Measurements from ENCODE around the gene TMEM72. TPM values are rescaled to one million over a fixed set of nuclear protein-coding genes. Genes with fewer than 3 reads are reported as not detected.

TMEM72 gene
- total RNA-seq, 4 donors from 2014 or later = not detected

DNA sequence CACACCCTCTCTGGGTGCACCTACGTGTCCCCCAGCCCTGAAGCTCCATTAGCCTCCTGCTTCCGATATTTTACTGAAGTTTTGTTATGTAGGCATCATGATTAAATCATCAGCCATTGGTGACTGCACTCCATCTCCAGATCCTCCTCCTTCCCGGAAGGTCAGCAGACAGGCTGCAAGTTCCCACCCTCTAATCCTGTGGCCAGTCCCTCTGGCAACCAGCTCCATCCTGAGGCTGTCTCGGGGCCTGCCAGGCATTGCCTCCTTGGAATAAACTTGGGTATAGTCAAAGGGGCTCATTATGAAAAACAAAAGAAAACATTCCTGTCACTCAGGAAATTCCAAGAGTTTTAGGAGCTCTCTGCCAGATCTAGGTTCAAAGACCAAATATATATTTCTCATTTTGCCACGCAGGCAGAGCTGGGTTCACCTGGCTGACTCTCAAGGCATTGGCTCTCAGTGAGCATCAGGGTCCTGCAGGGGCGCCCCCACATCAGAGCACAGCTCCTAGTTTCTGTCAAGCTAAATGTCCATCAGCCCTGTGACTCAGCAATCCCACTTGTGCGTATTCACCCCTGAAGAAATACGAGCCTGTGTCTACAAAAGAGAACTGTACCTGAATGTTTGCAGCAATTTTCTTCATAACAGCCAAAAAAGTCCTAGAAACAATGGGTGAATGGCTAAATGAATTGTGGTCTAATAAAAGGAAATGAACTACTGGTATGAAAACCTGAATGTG is 27.4 kb upstream of the TMEM72 start:
- peak in 1 of 2 donors; percentile 68 for DNase-seq (ENCODE audit: low spot score in 2 of 2)
- WGBS, 2 donors = 74 to 77% methylated on average over 8 of the region's 8 CpGs
- no peak for TF ChIP-seq POLR2A (IDR thresholded peaks at IDR 0.05)
- TF ChIP-seq, protein P1, sequence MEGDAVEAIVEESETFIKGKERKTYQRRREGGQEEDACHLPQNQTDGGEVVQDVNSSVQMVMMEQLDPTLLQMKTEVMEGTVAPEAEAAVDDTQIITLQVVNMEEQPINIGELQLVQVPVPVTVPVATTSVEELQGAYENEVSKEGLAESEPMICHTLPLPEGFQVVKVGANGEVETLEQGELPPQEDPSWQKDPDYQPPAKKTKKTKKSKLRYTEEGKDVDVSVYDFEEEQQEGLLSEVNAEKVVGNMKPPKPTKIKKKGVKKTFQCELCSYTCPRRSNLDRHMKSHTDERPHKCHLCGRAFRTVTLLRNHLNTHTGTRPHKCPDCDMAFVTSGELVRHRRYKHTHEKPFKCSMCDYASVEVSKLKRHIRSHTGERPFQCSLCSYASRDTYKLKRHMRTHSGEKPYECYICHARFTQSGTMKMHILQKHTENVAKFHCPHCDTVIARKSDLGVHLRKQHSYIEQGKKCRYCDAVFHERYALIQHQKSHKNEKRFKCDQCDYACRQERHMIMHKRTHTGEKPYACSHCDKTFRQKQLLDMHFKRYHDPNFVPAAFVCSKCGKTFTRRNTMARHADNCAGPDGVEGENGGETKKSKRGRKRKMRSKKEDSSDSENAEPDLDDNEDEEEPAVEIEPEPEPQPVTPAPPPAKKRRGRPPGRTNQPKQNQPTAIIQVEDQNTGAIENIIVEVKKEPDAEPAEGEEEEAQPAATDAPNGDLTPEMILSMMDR (IDR thresholded peaks at IDR 0.05) = no peak
- intact Hi-C loops (cut with DNase I; ENCODE audit: low total_unique reads) = no loop called here
- H3K4me3 ChIP-seq (ENCODE audit: low read depth, poor library complexity, severe bottlenecking) = no peak overlapping the region

DNA sequence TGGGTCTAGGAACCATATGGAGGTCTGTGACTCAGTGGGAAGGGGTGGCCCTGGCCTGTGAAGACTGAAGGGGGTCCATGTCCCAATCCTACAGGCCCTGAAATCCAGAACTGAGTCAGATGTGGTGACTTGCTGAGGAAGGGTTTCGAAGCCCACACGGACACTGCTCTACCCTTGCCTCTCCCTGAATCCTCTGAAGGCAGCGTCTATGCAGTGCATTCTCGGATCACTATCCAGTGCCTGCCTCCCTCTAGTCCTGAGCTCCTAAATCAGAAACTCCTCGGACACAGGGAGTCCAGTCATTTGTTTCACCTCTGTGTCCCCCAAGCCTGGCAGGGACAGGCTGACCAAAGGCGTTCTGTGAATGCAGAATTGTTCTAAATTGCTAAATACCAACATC is 25.4 kb upstream of the TMEM72 start:
- DNase-seq (ENCODE audit: low spot score in 2 of 2) = peak in 1 of 2 donors; percentile 68
- 96% methylated on average over 6 of the region's 6 CpGs for WGBS, 2 donors
- H3K4me3 ChIP-seq (ENCODE audit: low read depth, poor library complexity, severe bottlenecking) = no peak overlapping the region
- intact Hi-C loops (cut with DNase I; ENCODE audit: low total_unique reads) = no loop called here
- TF ChIP-seq, protein P1 (IDR thresholded peaks at IDR 0.05) = no peak
- TF ChIP-seq POLR2A (IDR thresholded peaks at IDR 0.05) = no peak

DNA sequence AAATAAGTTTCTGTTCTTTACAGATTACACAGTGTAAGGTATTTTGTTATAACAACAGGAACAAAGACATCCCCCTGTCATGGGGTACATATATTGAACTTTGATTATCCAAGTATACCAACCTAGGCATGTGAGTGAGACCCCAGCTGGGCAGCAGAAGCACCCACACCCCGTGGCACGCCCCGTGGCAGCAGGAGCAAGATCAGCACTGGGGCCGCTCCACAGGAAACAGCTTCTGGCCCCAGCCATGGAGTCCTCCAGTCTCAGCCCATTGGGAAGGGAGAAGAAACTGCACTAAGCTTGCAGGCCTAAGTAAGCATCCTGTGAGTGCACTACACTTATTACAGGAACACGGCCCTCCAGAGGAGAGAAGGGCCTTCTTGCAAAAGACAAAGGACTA is 24.2 kb upstream of the TMEM72 start:
- intact Hi-C loops (cut with DNase I; ENCODE audit: low total_unique reads) = no loop called here
- WGBS, 2 donors = 92 to 93% methylated on average over 5 of the region's 5 CpGs
- DNase-seq (ENCODE audit: low spot score in 2 of 2) = peak in 1 of 2 donors; percentile 49
- TF ChIP-seq, protein P1 (IDR thresholded peaks at IDR 0.05) = no peak
- no peak for TF ChIP-seq POLR2A (IDR thresholded peaks at IDR 0.05)
- H3K4me3 ChIP-seq (ENCODE audit: low read depth, poor library complexity, severe bottlenecking) = no peak overlapping the region

DNA sequence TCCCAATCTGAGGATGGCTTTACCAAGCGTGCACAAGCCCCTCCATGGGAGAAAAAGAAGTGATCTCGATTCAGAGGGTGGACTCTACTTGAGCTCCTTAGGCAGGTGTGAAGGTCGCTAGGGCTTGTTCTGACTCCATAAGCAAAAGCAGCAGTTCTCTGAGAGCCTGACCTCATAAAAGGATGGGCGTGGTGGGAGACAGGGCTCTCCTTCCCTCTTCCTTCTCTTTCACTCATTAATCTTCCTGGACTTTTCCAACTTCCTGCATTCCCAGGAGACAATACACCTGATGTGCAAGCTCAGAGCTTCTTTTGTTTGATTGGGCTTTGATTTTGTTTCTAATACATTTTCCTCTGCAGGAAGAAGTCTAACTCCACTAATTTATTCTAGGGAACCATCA is 22.3 kb upstream of the TMEM72 start:
- WGBS, 2 donors = 86 to 93% methylated on average over 4 of the region's 4 CpGs
- DNase-seq (ENCODE audit: low spot score in 2 of 2) = peak in 1 of 2 donors; percentile 52
- intact Hi-C loops (cut with DNase I; ENCODE audit: low total_unique reads) = no loop called here
- no peak overlapping the region for H3K4me3 ChIP-seq (ENCODE audit: low read depth, poor library complexity, severe bottlenecking)
- TF ChIP-seq, protein P1 (IDR thresholded peaks at IDR 0.05) = no peak
- no peak for TF ChIP-seq POLR2A (IDR thresholded peaks at IDR 0.05)

DNA sequence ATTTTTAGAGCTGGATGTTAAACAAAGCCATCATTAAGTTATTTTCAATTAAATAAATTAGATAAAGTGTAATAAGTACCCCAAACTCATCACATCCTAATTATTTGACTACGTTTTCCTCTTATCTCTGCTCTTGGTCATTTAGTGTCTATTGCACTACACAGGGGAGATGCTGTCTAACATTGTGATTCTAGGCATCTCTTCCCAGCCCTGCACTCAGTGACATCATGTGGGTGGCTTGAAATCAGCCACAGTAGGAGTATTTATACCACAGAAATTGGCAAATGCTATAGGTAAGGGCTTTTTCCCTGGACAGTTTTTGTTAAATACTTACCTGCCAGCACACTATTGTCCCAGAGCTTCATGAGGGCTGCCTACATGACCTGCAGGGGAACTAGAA is 21.3 kb upstream of the TMEM72 start:
- no peak for DNase-seq (ENCODE audit: low spot score in 2 of 2)
- intact Hi-C loops (cut with DNase I; ENCODE audit: low total_unique reads) = no loop called here
- TF ChIP-seq, protein P1 (IDR thresholded peaks at IDR 0.05) = no peak
- TF ChIP-seq POLR2A (IDR thresholded peaks at IDR 0.05) = no peak
- WGBS, 2 donors = 91 to 94% methylated on average over 1 of the region's 1 CpG
- H3K4me3 ChIP-seq (ENCODE audit: low read depth, poor library complexity, severe bottlenecking) = no peak overlapping the region

Data from lower leg skin (tissue), 4 donors.